ENCODE data around the gene TCEAL9. TPM values are rescaled to one million over a fixed set of nuclear protein-coding genes. Genes with fewer than 3 reads are reported as not detected.

The TCEAL9 gene
- polyA plus RNA-seq, 3 donors, result 0.49 to 2.2 (median 0.49) TPM

DNA sequence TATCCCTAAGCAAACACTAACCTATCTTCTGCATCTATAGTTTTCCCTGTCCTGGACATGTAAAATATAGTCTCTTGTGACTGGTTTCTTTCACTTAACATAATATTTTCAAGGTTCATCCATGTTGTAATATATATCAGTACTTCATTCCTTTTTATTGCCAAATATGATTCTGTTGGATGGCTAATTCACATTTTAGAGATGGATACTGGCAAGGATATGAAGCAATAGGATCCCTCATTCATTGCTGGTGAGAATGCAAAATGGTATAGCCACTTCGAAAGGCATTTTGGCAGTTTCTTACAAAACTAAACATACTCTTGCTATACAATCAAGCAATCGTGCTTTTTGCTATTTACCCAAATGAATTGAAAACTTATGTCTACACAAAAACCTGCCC lies 6.7 kb downstream of the TCEAL9 start:
- Histone ChIP-seq H4K20me1 (ENCODE audit: insufficient read depth, low read length) (no peaks in the 10 kb centered on the region), H3K9ac (ENCODE audit: insufficient read depth, low read length, poor library complexity, severe bottlenecking) (no peak overlapping the region), H3K36me3 (replicated peaks in 1 of 2; ENCODE audit: control insufficient read depth in 1 of 2, insufficient read depth in 2 of 2, low read length in 2 of 2) (no peaks in the 10 kb centered on the region), H3K27me3 (ENCODE audit: control insufficient read depth in 2 of 2, insufficient read depth in 2 of 2, low read length in 2 of 2) (no peaks in the 10 kb centered on the region), H3K4me3 (replicated peaks in 1 of 3; ENCODE audit: low read depth in 2 of 3, low read length in 3 of 3) (no peak overlapping the region), H3K4me2 (replicated peaks; ENCODE audit: extremely low read depth, low read length, poor library complexity, severe bottlenecking) (no peak overlapping the region), H3K9me3 (replicated peaks in 1 of 2; ENCODE audit: control insufficient read depth in 1 of 2, insufficient read depth in 1 of 2, low read length in 2 of 2) (no peaks in the 10 kb centered on the region), H3K4me1 (ENCODE audit: control insufficient read depth in 1 of 2, insufficient read depth in 2 of 2, low read length in 2 of 2) (no peaks in the 10 kb centered on the region), H2AFZ (ENCODE audit: insufficient read depth, low read depth, low read length, poor library complexity, severe bottlenecking) (no peak overlapping the region), H3K27ac (ENCODE audit: low read depth in 1 of 2, low read length in 2 of 2) (no peak overlapping the region), H3K79me2 (ENCODE audit: insufficient read depth, low read length) (no peaks in the 10 kb centered on the region)
- peaks cover 8% of the 10 kb centered on the region for H3K4me1 Mint-ChIP-seq
- TF ChIP-seq, protein P1, sequence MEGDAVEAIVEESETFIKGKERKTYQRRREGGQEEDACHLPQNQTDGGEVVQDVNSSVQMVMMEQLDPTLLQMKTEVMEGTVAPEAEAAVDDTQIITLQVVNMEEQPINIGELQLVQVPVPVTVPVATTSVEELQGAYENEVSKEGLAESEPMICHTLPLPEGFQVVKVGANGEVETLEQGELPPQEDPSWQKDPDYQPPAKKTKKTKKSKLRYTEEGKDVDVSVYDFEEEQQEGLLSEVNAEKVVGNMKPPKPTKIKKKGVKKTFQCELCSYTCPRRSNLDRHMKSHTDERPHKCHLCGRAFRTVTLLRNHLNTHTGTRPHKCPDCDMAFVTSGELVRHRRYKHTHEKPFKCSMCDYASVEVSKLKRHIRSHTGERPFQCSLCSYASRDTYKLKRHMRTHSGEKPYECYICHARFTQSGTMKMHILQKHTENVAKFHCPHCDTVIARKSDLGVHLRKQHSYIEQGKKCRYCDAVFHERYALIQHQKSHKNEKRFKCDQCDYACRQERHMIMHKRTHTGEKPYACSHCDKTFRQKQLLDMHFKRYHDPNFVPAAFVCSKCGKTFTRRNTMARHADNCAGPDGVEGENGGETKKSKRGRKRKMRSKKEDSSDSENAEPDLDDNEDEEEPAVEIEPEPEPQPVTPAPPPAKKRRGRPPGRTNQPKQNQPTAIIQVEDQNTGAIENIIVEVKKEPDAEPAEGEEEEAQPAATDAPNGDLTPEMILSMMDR (IDR thresholded peaks at IDR 0.05), result no peak
- no CpG with 5 or more reads among the region's 2 CpGs for WGBS (ENCODE audit: insufficient coverage)
- no peak overlapping the region for H3K27ac Mint-ChIP-seq
- H3K36me3 Mint-ChIP-seq, result no peaks in the 10 kb centered on the region
- no peak for DNase-seq
- peaks cover 0 to 2% (median 0%) of the 10 kb centered on the region in 3 donors for H3K27me3 Mint-ChIP-seq (ENCODE audit: low read depth in 3 of 3)
- intact Hi-C loops (cut with micrococcal nuclease), result no loop called here
- H3K4me3 Mint-ChIP-seq, result no peak overlapping the region
- peaks cover 0 to 3% (median 0%) of the 10 kb centered on the region in 7 donors for H3K9me3 Mint-ChIP-seq

DNA sequence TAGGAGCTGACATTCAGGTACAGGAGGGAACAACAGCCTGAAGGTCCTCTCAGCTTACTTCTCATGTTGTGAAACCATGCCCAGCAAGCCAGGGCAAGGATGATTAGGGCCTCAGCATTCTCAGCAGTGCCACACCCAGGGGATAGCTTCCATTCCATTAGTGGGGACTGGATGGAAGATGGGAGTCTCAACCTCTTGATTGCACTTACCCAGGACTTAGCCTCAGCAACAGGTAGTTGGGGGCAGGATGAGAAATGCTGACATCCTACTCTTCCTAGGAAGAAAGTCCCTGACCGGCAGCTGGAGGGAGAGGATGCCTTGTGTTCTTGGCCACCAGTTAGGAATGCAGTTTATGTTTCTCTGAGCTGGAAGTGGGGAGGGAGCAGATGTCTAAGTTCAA lies 11.2 kb downstream of the TCEAL9 start:
- no peak overlapping the region for H3K4me2 ChIP-seq (replicated peaks; ENCODE audit: extremely low read depth, low read length, poor library complexity, severe bottlenecking)
- no peaks in the 10 kb centered on the region for H3K27me3 ChIP-seq (ENCODE audit: control insufficient read depth in 2 of 2, insufficient read depth in 2 of 2, low read length in 2 of 2)
- no peaks in the 10 kb centered on the region for H3K9me3 ChIP-seq (replicated peaks in 1 of 2; ENCODE audit: control insufficient read depth in 1 of 2, insufficient read depth in 1 of 2, low read length in 2 of 2)
- no peaks in the 10 kb centered on the region for H3K36me3 ChIP-seq (replicated peaks in 1 of 2; ENCODE audit: control insufficient read depth in 1 of 2, insufficient read depth in 2 of 2, low read length in 2 of 2)
- no peak overlapping the region for H2AFZ ChIP-seq (ENCODE audit: insufficient read depth, low read depth, low read length, poor library complexity, severe bottlenecking)
- no CpG with 5 or more reads among the region's 1 CpG for WGBS (ENCODE audit: insufficient coverage)
- no peak overlapping the region for H3K27ac ChIP-seq (ENCODE audit: low read depth in 1 of 2, low read length in 2 of 2)
- intact Hi-C loops (cut with micrococcal nuclease), result no loop called here
- Mint-ChIP-seq H3K4me1 (peaks cover 12% of the 10 kb centered on the region), H3K4me3 (no peak overlapping the region), H3K27me3 (ENCODE audit: low read depth in 3 of 3) (peaks cover 0 to 3% (median 0%) of the 10 kb centered on the region in 3 donors), H3K36me3 (no peaks in the 10 kb centered on the region), H3K9me3 (peaks cover 0 to 2% (median 0%) of the 10 kb centered on the region in 7 donors), H3K27ac (no peak overlapping the region)
- no peak for DNase-seq
- H3K79me2 ChIP-seq (ENCODE audit: insufficient read depth, low read length), result no peaks in the 10 kb centered on the region
- no peak overlapping the region for H3K9ac ChIP-seq (ENCODE audit: insufficient read depth, low read length, poor library complexity, severe bottlenecking)
- no peak overlapping the region for H3K4me3 ChIP-seq (replicated peaks in 1 of 3; ENCODE audit: low read depth in 2 of 3, low read length in 3 of 3)
- no peaks in the 10 kb centered on the region for H4K20me1 ChIP-seq (ENCODE audit: insufficient read depth, low read length)
- TF ChIP-seq, protein P1 (IDR thresholded peaks at IDR 0.05), result no peak
- no peaks in the 10 kb centered on the region for H3K4me1 ChIP-seq (ENCODE audit: control insufficient read depth in 1 of 2, insufficient read depth in 2 of 2, low read length in 2 of 2)
